Subcutaneous adipose tissue (tissue), 4 donors: Measurements from ENCODE around the gene GRPEL1. TPM values are rescaled to one million over a fixed set of nuclear protein-coding genes. Genes with fewer than 3 reads are reported as not detected.

Experiments
- total RNA-seq, 4 donors: library from RNA; depleted of rRNA; stranded (reverse); fragments of >200 nt; gene quantifications; one replicate each; pipeline ENCODE4 v1.1.0, GENCODE V29; 2016
- TF ChIP-seq, protein P1 (sequence below): fragments of 450-650 bp; IDR thresholded peaks from one replicate; pipeline ENCODE4 v1.5.1; 2016; ENCODE audit warnings: low read depth, mild to moderate bottlenecking, control low read depth, antibody characterized with exemption, moderate library complexity

GRPEL1 gene
- total RNA-seq, 4 donors from 2014 or later, result 15.0 to 21.4 (median 19.5) TPM

DNA sequence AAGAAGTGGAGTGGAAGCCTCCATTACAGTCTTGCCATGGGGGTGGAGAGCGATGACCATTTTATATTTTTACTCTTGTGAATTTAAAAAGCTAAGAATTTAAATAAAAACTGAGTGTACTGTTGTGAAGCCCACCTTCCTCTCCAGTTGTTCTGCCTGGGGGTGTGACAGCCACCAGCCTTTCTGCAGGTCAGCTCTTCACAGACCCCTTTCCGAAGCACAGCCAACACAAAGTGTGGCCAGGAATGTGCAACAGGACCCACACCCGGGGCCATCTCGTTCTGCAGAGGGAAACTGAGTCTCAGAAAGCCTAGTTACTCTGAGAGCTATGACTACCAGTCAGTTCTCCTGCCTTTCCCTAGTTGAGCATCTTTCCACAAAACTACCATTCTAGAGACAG is 1.4 kb downstream of the GRPEL1 start:
- TF ChIP-seq, protein P1, sequence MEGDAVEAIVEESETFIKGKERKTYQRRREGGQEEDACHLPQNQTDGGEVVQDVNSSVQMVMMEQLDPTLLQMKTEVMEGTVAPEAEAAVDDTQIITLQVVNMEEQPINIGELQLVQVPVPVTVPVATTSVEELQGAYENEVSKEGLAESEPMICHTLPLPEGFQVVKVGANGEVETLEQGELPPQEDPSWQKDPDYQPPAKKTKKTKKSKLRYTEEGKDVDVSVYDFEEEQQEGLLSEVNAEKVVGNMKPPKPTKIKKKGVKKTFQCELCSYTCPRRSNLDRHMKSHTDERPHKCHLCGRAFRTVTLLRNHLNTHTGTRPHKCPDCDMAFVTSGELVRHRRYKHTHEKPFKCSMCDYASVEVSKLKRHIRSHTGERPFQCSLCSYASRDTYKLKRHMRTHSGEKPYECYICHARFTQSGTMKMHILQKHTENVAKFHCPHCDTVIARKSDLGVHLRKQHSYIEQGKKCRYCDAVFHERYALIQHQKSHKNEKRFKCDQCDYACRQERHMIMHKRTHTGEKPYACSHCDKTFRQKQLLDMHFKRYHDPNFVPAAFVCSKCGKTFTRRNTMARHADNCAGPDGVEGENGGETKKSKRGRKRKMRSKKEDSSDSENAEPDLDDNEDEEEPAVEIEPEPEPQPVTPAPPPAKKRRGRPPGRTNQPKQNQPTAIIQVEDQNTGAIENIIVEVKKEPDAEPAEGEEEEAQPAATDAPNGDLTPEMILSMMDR, result no peak

DNA sequence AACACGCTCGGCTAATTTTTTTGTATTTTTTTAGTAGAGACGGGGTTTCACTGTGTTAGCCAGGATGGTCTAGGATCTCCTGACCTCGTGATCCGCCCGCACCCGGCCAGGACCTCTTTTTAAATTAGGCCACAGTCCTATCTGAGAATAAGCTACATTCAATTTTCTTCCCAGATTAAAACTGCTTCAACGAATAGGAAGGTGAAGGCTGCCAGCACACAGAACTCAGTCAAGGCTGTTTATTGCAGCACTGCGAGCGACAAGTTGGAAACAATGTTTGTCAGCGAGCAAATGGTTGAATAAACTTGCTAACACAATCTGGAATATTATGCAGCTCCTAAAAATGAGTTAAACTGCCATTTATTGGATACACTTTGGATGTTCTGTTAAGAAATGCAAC is 1.9 kb downstream of the GRPEL1 start:
- TF ChIP-seq, protein P1, result no peak

DNA sequence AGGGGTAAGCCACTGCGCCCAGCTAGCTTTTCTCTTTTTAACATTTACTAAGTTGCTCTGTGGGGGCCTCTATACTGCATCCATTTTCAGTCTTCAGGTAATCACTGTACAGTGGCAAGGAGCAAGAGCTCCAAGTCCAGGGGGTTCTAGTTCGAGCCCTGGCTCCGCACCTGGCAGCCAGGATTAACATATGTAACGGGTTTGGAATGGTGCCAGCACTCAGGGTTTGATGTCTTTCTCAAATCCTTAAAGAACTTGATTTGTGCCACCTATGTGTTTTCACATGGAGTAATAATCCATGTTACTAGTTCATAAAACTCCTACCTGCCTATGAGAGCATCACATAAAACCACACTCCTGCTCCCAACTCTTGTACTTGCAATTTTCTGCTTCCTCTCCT is 4.5 kb downstream of the GRPEL1 start:
- TF ChIP-seq, protein P1, result no peak

DNA sequence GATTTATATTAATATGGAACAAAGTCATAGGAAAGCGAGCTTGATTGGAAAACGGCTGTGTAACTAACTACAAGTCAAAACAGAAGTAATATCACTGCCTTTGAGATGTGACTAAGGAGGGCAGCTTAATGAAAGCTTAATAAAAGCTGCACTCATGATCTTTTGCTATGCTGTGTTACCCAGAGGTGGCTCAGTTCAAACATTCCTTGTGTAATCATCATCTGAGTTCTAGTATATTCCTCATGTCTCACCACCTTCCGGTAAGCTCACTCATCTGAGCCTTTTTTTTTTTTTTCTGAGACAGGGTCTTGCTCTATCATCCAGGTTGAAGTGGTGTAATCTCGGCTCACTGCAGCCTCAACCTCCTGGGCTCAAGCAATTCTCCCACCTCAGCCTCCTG is 5.0 kb downstream of the GRPEL1 start:
- TF ChIP-seq, protein P1, result no peak

DNA sequence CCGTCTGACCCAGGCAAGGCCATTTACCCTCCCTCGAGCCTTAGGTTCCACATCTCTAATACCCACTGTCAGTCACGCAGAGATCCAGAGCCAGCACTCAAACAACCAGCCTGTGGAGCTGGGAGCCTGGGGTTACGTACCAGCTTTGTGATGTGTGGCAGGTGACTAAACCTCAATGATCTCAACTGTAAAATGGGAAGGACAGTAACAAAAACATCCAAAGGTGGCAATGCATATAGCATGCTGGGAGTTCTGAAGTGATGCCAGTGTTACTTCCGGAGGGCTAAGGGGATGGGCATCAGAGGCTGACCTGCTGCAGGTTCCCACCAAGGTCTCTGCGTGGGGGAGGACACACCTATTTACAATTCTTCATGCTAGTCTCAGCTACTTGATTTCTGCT is 6.0 kb downstream of the GRPEL1 start:
- TF ChIP-seq, protein P1, result no peak

DNA sequence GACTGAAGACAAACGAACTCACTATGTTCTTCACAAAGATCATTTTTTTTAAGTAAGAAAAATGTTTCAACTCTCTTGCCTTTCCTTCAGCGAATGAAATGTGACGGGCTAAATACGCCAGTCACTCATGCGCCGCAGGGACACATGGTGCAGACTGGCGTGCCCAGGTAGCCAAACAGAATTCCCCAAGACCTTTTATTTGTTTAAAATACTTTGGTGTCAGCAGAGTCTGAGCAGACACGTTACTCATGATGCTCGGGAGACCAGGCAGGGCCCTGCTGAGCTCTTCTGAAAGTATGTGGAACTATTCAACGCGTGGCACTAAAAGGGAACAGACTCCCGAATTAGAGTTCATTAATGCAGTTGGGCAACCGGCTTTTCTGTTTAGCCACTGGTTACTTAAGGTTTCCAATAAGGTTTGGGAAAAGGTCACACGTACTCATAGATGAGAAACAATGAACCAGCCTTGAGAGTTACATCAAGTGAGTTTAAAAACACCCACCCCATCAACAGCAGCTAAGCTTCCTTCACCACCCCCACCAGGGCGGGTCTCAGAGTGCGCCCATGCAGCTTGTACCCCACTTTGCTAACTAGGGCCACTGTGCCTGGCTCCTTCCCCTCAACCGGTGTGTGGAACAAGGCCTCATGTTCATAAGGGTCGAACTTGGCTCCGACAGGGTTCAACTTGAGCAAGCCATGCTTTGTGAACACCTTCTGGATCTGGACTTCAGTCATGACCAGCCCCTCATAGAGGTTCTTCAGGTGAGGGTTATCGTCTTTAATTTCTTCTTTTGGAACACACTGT is 7.3 kb downstream of the GRPEL1 start:
- TF ChIP-seq, protein P1, result no peak

DNA sequence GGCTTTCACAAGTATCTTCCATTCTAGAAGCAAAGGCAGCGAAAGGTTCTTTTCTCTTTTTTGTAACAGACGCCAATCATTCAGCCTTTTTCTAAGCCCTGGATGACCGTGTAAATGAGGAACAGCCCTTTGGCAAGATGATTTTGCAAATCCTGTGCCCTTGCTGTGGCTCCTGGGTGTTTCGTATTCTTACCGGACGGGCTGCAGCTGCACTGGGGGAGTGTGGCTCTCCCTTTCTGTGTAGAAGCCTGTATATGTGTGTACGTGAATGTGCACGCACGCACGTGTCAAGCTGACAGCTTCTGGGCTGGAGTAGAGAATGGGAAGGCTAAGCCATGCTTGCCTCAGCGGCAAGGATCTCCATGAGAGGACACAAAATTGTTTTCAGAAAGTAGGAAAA is 8.2 kb downstream of the GRPEL1 start:
- TF ChIP-seq, protein P1, result no peak
